H1 (cell line): ENCODE measurements around the gene TIMM22. TPM values are rescaled to one million over a fixed set of nuclear protein-coding genes. Genes with fewer than 3 reads are reported as not detected.

ENCODE experiments used
- CEBPB ChIP-seq: IDR thresholded peaks from 2 replicates; pipeline ENCODE4 v1.6.1; 2012; ENCODE audit warnings: low read depth, low read length
- EZH2 ChIP-seq: fragments of 200-600 bp; sonication (generic); IDR thresholded peaks from 2 replicates; pipeline ENCODE4 v1.7.1; 2012; ENCODE audit warnings: low read depth, mild to moderate bottlenecking, moderate library complexity, low read length, inconsistent platforms; ENCODE audit not compliant: severe bottlenecking
- GTF2F1 ChIP-seq: IDR thresholded peaks from 2 replicates; pipeline ENCODE4 v1.6.1; 2012; ENCODE audit warnings: low read depth, low read length, improper control_type of control experiment, borderline replicate concordance
- NANOG ChIP-seq: IDR thresholded peaks from 2 replicates; pipeline ENCODE4 v1.6.1; 2011; ENCODE audit warnings: low read length, low read depth, mild to moderate bottlenecking, inconsistent platforms; ENCODE audit not compliant: insufficient read depth, poor library complexity, severe bottlenecking
- SIRT6 ChIP-seq: IDR thresholded peaks from one replicate; pipeline ENCODE4 v1.7.1; 2012; ENCODE audit warnings: low read length, inconsistent platforms
- SIX5 ChIP-seq: IDR thresholded peaks from 2 replicates; pipeline ENCODE4 v1.6.1; 2011; ENCODE audit warnings: mild to moderate bottlenecking, low read depth, low read length
- SP4 ChIP-seq: IDR thresholded peaks from 2 replicates; pipeline ENCODE4 v1.6.1; 2012; ENCODE audit warnings: low read length, inconsistent platforms
- TBP ChIP-seq: IDR thresholded peaks from 2 replicates; pipeline ENCODE4 v1.6.1; 2011; ENCODE audit warnings: low read depth, low read length, improper control_type of control experiment
- YY1 ChIP-seq: IDR thresholded peaks from 2 replicates; pipeline ENCODE4 v1.6.1; 2011; ENCODE audit warnings: low read depth, mild to moderate bottlenecking, low read length
- polyA plus RNA-seq, 7 experiments: library from polyadenylated mRNA; depleted of rRNA in 3 of 7; stranded (reverse) in 5 of 7; unstranded in 2 of 7; fragments of >200 nt in 5 of 7; fragments of 200-250 nt in 2 of 7; gene quantifications; 1 replicate in 5 of 7; 2 replicates in 1 of 7; 4 replicates in 1 of 7; pipeline versions ENCODE4 v1.2.1 to v1.2.3, GENCODE V29; 2011 to 2013; ENCODE audit warnings: missing spikeins in 2 of 7, mixed read lengths in 2 of 7
- total RNA-seq: library from RNA; stranded (reverse); fragmentation: NEBNext Ultra II Directional; extraction: Animal tissue kit (Norgen Biotek cat#: 25700); gene quantifications from 2 replicates; pipeline ENCODE4 v1.2.1, GENCODE V29; 2021
- TF ChIP-seq, protein P1 (sequence below): fragments of 300-600 bp; sonication (generic); IDR thresholded peaks from 2 replicates; pipeline ENCODE4 v1.7.1; 2012; ENCODE audit warnings: low read length, moderate library complexity, mild to moderate bottlenecking, inconsistent platforms; ENCODE audit not compliant: insufficient replicate concordance

Gene TIMM22
- total and polyA plus RNA-seq, 2 of the 8 experiments (the other 6 are each of a cell fraction or from before 2014, with no cell fraction given), result 13.8 to 17.4 TPM

DNA sequence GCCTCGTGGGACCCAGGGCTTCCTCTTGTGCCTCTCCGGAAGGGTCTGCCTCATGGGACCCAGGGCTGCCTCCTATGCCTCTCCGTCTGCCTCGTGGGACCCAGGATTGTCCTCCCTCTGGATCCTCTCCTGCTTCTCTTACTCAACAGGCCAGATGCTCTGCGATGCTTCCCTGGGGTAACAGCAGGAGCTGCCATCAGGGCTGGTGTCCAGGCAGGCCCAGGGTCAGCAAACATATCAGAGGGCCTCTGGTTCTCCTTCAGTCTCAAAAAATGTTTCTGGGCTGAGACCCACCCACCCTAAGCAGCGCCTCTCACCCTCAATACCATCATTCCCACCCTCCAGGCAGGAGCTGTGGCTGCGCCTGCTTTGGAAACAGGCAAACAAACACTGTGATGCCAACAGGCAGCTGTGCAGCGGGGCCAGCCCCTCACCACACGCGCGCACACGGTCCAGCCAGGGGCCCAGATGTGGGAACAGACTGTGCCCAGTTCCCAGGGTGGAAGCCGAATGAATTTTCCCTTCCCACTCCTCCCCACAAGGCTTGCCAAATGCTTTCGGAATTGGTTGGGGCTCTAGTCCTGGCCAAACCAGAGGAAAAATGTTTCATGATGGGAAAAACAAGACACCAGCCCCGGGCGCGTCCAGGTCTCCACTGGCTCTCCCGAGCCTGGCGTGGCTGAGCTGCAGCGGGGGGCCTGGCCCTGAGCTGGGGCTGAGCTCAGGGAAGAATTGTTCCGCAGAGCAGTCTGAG lies 11.3 kb downstream of the TIMM22 start (continued):
- TF ChIP-seq, protein P1, sequence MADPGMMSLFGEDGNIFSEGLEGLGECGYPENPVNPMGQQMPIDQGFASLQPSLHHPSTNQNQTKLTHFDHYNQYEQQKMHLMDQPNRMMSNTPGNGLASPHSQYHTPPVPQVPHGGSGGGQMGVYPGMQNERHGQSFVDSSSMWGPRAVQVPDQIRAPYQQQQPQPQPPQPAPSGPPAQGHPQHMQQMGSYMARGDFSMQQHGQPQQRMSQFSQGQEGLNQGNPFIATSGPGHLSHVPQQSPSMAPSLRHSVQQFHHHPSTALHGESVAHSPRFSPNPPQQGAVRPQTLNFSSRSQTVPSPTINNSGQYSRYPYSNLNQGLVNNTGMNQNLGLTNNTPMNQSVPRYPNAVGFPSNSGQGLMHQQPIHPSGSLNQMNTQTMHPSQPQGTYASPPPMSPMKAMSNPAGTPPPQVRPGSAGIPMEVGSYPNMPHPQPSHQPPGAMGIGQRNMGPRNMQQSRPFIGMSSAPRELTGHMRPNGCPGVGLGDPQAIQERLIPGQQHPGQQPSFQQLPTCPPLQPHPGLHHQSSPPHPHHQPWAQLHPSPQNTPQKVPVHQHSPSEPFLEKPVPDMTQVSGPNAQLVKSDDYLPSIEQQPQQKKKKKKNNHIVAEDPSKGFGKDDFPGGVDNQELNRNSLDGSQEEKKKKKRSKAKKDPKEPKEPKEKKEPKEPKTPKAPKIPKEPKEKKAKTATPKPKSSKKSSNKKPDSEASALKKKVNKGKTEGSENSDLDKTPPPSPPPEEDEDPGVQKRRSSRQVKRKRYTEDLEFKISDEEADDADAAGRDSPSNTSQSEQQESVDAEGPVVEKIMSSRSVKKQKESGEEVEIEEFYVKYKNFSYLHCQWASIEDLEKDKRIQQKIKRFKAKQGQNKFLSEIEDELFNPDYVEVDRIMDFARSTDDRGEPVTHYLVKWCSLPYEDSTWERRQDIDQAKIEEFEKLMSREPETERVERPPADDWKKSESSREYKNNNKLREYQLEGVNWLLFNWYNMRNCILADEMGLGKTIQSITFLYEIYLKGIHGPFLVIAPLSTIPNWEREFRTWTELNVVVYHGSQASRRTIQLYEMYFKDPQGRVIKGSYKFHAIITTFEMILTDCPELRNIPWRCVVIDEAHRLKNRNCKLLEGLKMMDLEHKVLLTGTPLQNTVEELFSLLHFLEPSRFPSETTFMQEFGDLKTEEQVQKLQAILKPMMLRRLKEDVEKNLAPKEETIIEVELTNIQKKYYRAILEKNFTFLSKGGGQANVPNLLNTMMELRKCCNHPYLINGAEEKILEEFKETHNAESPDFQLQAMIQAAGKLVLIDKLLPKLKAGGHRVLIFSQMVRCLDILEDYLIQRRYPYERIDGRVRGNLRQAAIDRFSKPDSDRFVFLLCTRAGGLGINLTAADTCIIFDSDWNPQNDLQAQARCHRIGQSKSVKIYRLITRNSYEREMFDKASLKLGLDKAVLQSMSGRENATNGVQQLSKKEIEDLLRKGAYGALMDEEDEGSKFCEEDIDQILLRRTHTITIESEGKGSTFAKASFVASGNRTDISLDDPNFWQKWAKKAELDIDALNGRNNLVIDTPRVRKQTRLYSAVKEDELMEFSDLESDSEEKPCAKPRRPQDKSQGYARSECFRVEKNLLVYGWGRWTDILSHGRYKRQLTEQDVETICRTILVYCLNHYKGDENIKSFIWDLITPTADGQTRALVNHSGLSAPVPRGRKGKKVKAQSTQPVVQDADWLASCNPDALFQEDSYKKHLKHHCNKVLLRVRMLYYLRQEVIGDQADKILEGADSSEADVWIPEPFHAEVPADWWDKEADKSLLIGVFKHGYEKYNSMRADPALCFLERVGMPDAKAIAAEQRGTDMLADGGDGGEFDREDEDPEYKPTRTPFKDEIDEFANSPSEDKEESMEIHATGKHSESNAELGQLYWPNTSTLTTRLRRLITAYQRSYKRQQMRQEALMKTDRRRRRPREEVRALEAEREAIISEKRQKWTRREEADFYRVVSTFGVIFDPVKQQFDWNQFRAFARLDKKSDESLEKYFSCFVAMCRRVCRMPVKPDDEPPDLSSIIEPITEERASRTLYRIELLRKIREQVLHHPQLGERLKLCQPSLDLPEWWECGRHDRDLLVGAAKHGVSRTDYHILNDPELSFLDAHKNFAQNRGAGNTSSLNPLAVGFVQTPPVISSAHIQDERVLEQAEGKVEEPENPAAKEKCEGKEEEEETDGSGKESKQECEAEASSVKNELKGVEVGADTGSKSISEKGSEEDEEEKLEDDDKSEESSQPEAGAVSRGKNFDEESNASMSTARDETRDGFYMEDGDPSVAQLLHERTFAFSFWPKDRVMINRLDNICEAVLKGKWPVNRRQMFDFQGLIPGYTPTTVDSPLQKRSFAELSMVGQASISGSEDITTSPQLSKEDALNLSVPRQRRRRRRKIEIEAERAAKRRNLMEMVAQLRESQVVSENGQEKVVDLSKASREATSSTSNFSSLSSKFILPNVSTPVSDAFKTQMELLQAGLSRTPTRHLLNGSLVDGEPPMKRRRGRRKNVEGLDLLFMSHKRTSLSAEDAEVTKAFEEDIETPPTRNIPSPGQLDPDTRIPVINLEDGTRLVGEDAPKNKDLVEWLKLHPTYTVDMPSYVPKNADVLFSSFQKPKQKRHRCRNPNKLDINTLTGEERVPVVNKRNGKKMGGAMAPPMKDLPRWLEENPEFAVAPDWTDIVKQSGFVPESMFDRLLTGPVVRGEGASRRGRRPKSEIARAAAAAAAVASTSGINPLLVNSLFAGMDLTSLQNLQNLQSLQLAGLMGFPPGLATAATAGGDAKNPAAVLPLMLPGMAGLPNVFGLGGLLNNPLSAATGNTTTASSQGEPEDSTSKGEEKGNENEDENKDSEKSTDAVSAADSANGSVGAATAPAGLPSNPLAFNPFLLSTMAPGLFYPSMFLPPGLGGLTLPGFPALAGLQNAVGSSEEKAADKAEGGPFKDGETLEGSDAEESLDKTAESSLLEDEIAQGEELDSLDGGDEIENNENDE, result no peak
- TF ChIP-seq SP4 (no peak), EZH2 (no peak), TBP (no peak), SIX5 (no peak), GTF2F1 (no peak), NANOG (no peak), YY1 (no peak), CEBPB (no peak), SIRT6 (no peak)
